Keratinocyte (primary cell): ENCODE results near the gene ASS1.

Source experiments
- EZH2 ChIP-seq: IDR thresholded peaks from one replicate; pipeline ENCODE4 v1.6.1; 2012; ENCODE audit warnings: inconsistent platforms, mild to moderate bottlenecking, low read length, moderate library complexity
- TF ChIP-seq, protein P1 (sequence below), 3 experiments: IDR thresholded peaks in 1 of 3; conservative IDR thresholded peaks in 1 of 3; optimal IDR thresholded peaks in 1 of 3; 2 replicates in 2 of 3; 3 replicates in 1 of 3; pipeline versions ENCODE3 to v1.5.1; 2011; ENCODE audit warnings: low read length in 3 of 3, mild to moderate bottlenecking in 3 of 3, moderate library complexity in 2 of 3, control low read depth in 1 of 3, inconsistent platforms in 1 of 3; ENCODE audit not compliant: insufficient read depth in 2 of 3; ENCODE audit errors: extremely low read depth in 1 of 3

DNA sequence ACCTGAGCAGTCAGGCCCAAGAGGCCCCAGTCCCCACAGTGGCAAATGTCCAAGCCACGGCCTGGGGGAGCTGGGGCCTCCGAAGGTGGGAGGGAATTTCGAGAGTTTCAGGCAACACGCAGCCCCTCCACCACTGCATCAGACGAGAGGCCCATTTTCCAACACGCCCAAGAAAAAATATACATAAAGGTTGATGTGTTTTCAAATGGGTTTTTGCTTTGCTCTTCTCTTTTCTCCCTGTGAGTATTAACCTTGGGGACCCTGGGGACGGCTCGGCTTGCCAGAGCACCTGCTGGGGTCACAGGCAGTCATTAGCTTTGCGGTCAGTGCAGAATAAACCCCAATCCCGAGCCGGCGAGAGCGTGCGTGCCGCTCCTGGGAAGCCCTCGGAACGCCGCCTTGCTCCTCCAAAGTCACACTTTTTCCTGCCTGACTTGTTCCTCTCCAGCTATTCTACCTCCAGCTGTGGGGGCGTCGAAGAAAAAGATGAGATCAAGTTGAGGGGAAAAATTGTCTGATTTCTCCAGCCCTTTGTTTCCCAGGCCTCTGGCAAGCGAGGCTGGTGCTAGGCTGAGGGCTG, 31.5 kb downstream of the ASS1 start:
- TF ChIP-seq, protein P1, sequence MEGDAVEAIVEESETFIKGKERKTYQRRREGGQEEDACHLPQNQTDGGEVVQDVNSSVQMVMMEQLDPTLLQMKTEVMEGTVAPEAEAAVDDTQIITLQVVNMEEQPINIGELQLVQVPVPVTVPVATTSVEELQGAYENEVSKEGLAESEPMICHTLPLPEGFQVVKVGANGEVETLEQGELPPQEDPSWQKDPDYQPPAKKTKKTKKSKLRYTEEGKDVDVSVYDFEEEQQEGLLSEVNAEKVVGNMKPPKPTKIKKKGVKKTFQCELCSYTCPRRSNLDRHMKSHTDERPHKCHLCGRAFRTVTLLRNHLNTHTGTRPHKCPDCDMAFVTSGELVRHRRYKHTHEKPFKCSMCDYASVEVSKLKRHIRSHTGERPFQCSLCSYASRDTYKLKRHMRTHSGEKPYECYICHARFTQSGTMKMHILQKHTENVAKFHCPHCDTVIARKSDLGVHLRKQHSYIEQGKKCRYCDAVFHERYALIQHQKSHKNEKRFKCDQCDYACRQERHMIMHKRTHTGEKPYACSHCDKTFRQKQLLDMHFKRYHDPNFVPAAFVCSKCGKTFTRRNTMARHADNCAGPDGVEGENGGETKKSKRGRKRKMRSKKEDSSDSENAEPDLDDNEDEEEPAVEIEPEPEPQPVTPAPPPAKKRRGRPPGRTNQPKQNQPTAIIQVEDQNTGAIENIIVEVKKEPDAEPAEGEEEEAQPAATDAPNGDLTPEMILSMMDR (optimal IDR thresholded peaks at IDR 0.05 in 1 of 3, IDR thresholded peaks at IDR 0.05 in 1 of 3, conservative IDR thresholded peaks at IDR 0.05 in 1 of 3; ENCODE audit: extremely low read depth in 1 of 3, insufficient read depth in 2 of 3, low read length in 3 of 3), result no peak
- no peak for TF ChIP-seq EZH2
